Large intestine (tissue), 3 donors: ENCODE measurements around the gene TERB1. TPM values are rescaled to one million over a fixed set of nuclear protein-coding genes. Genes with fewer than 3 reads are reported as not detected.
A peak's percentile ranks its signal among the peaks of the same experiment; 100 is the strongest.

Source experiments
- DNase-seq, 2 donors: peaks; one replicate each; pipeline versions ENCODE4 v3.0.0 to v3.0.0-alpha.2; 2013
- H3K27ac ChIP-seq: one replicate; pipeline ENCODE4 v1.5.1; 2013; ENCODE audit warnings: low read length
- H3K27me3 ChIP-seq: 2 replicates; pipeline ENCODE4 v1.6.1; 2013; ENCODE audit warnings: low read length; ENCODE audit not compliant: control insufficient read depth, insufficient read depth
- H3K36me3 ChIP-seq: 2 replicates; pipeline ENCODE4 v1.6.1; 2013; ENCODE audit warnings: low read length; ENCODE audit not compliant: control insufficient read depth, insufficient read depth
- H3K4me1 ChIP-seq: one replicate; pipeline ENCODE4 v1.6.1; 2013; ENCODE audit warnings: low read length; ENCODE audit not compliant: control insufficient read depth, insufficient read depth
- H3K4me3 ChIP-seq: one replicate; pipeline ENCODE4 v1.5.1; 2013; ENCODE audit warnings: low read length
- H3K9me3 ChIP-seq: one replicate; pipeline ENCODE4 v1.6.1; 2013; ENCODE audit warnings: mild to moderate bottlenecking, low read depth, low read length, moderate library complexity; ENCODE audit not compliant: control insufficient read depth
- WGBS: methylation state at CpG from one replicate; pipeline ENCODE4 v1.1.5; 2013; ENCODE audit warnings: low lambda C conversion rate; ENCODE audit not compliant: insufficient coverage; 5-methylcytosine and 5-hydroxymethylcytosine counted together
- polyA plus RNA-seq: library from polyadenylated mRNA; unstranded; fragments of 120-200 nt; gene quantifications from one replicate; pipeline ENCODE4 v1.2.1, GENCODE V29; 2013

Gene TERB1
- polyA plus RNA-seq, 1 donor: 0.09 TPM

DNA sequence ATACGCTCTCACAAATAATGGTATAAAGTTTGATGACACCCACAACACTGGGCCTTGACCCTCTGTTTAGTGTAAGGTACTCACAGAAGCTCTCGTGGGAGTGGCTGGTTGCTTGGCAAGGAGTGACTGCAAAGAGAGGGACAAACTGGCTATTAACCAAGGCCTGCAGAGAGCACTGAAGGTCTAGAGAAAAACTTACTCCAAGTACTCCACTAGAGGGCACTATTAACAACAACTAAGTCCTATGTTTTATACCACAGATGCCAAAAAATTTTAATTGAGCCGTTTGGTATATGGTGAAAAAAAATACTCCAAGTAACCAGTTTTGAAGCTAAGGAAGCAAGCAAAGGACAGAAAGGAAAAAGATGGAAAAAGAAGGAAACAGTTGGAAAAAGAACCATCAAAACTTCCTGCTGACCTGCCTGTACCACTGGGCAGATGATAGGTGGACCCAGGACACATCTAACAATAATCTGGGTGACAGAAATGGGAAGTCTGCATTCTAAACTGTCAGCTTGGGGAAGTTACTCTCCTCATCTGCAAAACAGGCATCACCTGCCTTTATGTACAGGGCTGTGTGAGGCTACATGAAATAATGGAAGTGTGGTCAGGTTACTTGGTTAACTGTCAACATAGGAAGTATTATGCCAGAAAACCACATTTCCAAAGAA is 73.1 kb downstream of the TERB1 start:
- Histone ChIP-seq H3K4me1 (no peaks in the 10 kb centered on the region), H3K4me3 (no peak overlapping the region), H3K36me3 (peaks cover 87% of the 10 kb centered on the region), H3K9me3 (no peaks in the 10 kb centered on the region), H3K27ac (no peak overlapping the region), H3K27me3 (no peaks in the 10 kb centered on the region)
- 20% methylated on average over 1 of the region's 3 CpGs for WGBS
- DNase-seq: peak in 1 of 2 donors; percentile 46

DNA sequence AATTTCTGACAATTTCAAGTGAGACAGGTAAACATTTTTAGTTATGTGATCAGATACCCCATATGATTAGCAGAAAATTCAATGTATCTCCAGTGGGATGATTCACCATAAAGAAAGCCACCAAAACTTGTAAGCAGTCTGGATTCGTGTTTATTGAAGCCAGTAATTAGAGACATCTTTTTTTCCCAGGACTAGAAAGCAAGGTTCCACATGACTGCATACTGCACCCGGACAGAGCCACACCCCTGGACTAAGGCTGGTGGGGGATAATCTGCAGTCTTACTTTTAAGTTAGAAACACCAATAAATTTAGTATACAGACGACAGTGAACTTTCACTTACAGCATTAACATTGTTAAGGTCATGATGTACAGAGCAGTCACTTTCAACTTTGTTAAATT is 80.6 kb downstream of the TERB1 start:
- H3K27me3 ChIP-seq: no peaks in the 10 kb centered on the region
- H3K4me3 ChIP-seq: no peak overlapping the region
- H3K4me1 ChIP-seq: peaks cover 2% of the 10 kb centered on the region
- DNase-seq: no peak
- no peaks in the 10 kb centered on the region for H3K9me3 ChIP-seq
- WGBS: 59% methylated on average over 2 of the region's 3 CpGs
- no peak overlapping the region for H3K27ac ChIP-seq
- peaks cover 42% of the 10 kb centered on the region for H3K36me3 ChIP-seq

DNA sequence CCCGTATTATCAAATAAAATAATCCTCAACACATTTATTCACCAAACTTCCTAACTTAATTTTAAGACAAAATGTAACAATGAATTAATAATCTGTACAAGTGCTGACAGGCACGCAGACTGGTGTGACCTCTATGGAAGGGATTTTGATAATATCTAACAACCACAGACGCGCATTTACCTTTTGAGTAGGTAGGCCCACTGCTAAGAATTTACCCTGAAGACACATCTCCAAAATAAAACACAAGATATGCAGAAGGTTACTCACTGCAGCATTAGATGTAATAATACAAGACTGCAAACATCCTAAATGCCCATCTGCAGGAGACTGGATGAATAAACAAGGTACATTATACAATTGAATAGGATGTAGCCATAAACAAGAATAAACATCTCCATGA is 82.1 kb downstream of the TERB1 start:
- no peak overlapping the region for H3K27ac ChIP-seq
- no peak for DNase-seq
- WGBS: 50% methylated on average over 1 of the region's 4 CpGs

DNA sequence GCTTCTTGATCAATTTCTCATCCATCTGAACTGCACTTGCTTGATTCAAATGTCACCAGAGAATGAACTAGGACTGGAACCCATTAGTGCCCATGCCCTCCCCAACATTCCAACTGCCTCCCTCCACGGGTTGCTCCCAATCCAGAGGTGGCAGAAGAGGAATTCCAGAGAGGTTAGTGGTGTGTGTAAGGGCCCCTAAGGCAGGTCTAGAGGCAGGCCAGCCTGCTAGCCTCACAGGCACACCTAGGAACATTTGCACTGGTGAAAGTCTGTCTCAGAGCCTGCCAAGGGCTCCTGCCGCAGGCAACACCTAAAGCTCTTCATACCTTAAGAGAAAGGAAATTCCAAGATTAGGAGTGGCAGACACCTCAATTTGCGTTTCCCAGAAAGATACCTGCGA is 83.6 kb downstream of the TERB1 start:
- no CpG with 5 or more reads among the region's 4 CpGs for WGBS
- no peak overlapping the region for H3K4me3 ChIP-seq
- H3K27ac ChIP-seq: no peak overlapping the region
- H3K36me3 ChIP-seq: peaks cover 14% of the 10 kb centered on the region
- H3K9me3 ChIP-seq: no peaks in the 10 kb centered on the region
- peaks cover 19% of the 10 kb centered on the region for H3K4me1 ChIP-seq
- no peaks in the 10 kb centered on the region for H3K27me3 ChIP-seq
- DNase-seq: no peak

More for the DNA sequence above, 82.1 kb downstream of the TERB1 start:
- Histone ChIP-seq H3K9me3 (no peaks in the 10 kb centered on the region), H3K4me3 (no peak overlapping the region), H3K27me3 (no peaks in the 10 kb centered on the region), H3K4me1 (peaks cover 17% of the 10 kb centered on the region), H3K36me3 (peaks cover 28% of the 10 kb centered on the region)

DNA sequence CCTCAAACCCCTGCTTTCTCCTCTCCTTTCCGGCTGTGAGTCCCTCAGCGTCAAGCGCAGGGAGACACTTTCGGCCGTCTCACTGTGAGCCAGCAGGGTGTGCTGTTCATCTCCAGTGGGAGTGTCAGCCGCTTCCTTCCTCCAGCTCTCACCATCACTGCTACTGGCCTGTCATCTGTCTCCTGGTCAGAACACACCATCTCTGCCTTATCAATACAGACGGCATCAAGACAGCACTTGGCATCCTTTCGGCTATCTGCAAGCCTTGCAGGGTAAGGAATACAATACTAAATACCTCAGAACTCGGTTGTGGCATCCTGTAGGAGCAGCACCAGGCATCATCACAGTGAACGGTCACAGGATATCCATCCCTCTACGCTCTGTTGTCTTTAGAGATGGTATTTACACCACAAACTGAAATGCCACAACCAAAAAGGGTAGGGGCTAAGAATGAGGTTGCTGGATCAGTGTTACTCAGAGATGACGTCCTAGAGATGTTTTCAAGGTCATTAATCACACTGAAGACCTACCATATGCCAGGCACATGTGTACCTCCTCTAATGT is 84.2 kb downstream of the TERB1 start:
- no peaks in the 10 kb centered on the region for H3K27me3 ChIP-seq
- peaks cover 19% of the 10 kb centered on the region for H3K4me1 ChIP-seq
- WGBS: no CpG with 5 or more reads among the region's 12 CpGs
- peaks cover 10% of the 10 kb centered on the region for H3K36me3 ChIP-seq
- H3K27ac ChIP-seq: no peak overlapping the region
- no peaks in the 10 kb centered on the region for H3K9me3 ChIP-seq
- no peak overlapping the region for H3K4me3 ChIP-seq
- DNase-seq: peak; percentile 38 to 54

DNA sequence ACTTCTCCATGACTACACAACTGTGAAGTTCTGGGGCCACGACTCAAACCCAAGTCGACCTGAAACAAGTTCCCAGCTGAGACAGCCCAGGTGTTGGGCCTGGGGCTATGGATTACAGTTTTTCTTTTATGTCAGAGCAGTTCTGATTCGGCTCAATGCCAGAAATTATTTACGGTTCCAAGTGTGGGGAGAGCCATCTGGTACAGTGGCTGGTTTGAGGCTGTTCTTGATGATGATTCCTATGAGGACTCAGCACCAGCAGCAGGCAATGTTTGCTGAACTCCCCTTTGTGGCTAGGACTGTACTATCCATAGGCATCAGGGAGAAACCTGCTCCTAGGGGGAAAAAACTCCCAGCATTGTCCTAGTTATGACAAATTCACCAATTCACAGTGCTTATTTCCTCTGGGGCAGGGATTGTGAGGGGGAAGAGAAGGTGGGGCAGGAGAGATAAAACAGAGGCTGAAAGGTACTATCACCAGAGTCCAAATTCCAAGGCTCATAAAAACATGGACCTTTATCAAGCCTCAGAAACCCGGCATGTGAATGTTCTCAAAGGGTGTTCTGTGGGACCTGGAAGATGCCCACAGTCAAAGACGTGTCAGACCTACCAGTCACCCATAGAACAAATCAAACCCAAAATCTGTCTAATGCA is 86.6 kb downstream of the TERB1 start:
- no peaks in the 10 kb centered on the region for H3K27me3 ChIP-seq
- peaks cover 6% of the 10 kb centered on the region for H3K36me3 ChIP-seq
- H3K9me3 ChIP-seq: peaks cover 3% of the 10 kb centered on the region
- no CpG with 5 or more reads among the region's 6 CpGs for WGBS
- peak; percentile 79 to 94 for DNase-seq
- no peak overlapping the region for H3K4me3 ChIP-seq
- peak overlapping the region; percentile 69 for H3K27ac ChIP-seq
- peaks cover 19% of the 10 kb centered on the region for H3K4me1 ChIP-seq

DNA sequence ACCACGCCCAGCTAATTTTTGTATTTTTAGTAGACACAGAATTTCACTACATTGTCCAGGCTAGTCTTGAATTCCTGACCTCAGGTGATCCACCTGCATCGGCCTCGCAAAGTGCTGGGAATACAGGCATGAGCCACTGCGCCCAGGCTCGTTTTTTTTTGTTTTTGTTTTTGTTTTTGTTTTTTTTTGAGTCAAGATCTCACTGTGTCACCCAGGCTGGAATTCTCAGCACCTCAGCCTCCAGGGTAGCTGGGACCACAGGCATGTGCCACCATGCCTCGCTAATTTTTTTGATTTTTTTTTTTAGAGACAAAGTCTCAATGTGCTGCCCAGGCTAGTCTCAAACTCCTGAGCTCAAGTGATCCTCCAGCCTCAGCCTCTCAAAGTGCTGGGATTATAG is 87.3 kb downstream of the TERB1 start:
- Histone ChIP-seq H3K27me3 (no peaks in the 10 kb centered on the region), H3K4me3 (no peak overlapping the region), H3K9me3 (peaks cover 3% of the 10 kb centered on the region), H3K36me3 (peaks cover 6% of the 10 kb centered on the region), H3K27ac (peak overlapping the region; percentile 69), H3K4me1 (peaks cover 19% of the 10 kb centered on the region)
- DNase-seq: no peak
- no CpG with 5 or more reads among the region's 6 CpGs for WGBS

DNA sequence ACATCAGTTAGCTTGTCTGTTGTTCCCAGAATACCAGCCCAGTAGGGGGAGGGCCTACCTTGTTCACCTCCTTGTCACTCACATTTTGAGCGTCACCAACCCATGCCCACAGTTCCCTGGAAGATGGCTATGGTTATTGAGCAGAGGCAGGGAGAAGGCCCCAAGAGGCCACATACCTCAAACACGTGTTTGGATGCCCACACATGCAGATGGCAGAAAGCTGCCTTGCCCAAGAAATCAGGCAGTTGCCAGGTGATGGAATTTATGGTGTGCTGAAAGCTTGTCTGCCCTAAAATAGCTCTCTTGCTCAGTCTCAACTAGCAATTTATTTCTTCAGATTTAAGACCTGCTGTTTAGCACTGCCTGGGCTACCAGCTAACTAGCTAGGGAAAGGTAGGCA is 88.3 kb downstream of the TERB1 start:
- no peak for DNase-seq
- H3K4me3 ChIP-seq: no peak overlapping the region
- peaks cover 2% of the 10 kb centered on the region for H3K36me3 ChIP-seq
- H3K27me3 ChIP-seq: no peaks in the 10 kb centered on the region
- H3K9me3 ChIP-seq: peaks cover 3% of the 10 kb centered on the region
- no CpG with 5 or more reads among the region's 2 CpGs for WGBS
- peaks cover 19% of the 10 kb centered on the region for H3K4me1 ChIP-seq
- H3K27ac ChIP-seq: no peak overlapping the region

DNA sequence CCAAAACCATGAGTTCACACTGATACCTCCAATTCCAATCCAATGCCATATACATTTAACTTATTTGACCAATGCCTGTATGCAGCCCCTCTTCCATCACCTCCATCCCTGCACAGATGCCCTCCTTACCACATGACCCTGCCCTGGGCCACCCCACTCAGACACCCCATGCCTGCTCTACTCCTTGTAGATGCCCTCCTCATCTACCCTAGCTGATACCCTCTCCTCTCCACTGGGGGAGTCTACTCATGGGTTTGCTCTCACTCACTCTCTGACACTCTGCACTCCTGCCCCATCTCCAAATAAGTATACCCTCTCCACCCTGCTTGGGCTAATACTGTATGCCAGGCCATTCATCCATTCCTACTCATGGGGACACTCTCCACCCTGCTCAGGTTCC is 88.9 kb downstream of the TERB1 start:
- Histone ChIP-seq H3K4me1 (peaks cover 19% of the 10 kb centered on the region), H3K36me3 (no peaks in the 10 kb centered on the region), H3K4me3 (no peak overlapping the region), H3K27me3 (no peaks in the 10 kb centered on the region), H3K9me3 (peaks cover 3% of the 10 kb centered on the region), H3K27ac (no peak overlapping the region)
- no peak for DNase-seq

DNA sequence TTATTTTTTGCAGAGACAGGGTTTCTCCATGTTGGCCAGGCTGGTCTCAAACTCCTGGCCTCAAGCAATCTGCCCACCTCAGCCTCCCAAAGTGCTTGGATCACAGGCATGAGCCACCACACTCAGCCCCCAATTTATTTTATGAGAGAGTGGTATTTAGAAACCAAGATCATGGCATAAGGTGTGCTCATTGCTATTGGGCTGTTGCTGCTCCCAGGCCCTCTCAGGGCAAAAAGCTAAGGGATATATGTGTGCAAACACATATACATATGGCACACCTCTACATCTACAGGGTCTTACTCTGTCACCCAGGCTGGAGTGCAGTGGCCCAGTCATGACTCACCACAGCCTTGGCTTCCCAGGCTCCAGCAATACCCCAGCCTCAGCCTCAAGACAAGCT is 89.8 kb downstream of the TERB1 start:
- H3K27me3 ChIP-seq: no peaks in the 10 kb centered on the region
- no peak for DNase-seq
- peaks cover 3% of the 10 kb centered on the region for H3K9me3 ChIP-seq
- H3K4me1 ChIP-seq: peaks cover 19% of the 10 kb centered on the region
- H3K27ac ChIP-seq: no peak overlapping the region
- H3K36me3 ChIP-seq: no peaks in the 10 kb centered on the region
- H3K4me3 ChIP-seq: no peak overlapping the region

DNA sequence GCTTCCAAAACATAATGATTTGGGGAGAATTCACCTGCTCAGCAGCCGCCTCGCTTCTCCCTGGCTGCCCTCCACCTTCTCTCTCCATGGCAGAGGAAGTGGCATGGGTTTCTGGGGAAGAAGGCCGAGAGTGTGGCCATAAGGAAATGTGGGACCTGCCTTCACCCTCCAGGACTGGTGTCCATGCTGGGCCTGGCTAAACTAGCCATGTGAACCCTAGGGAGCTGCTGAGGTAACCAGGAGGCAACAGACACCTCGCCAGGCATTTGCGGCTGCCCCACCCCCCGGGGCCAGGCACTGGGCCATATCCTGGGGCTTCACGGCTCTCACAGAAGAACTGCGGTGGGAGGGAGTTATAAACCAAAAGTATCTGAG is 94.9 kb downstream of the TERB1 start:
- no peak for DNase-seq
- no peak overlapping the region for H3K4me3 ChIP-seq
- H3K9me3 ChIP-seq: no peaks in the 10 kb centered on the region
- H3K36me3 ChIP-seq: no peaks in the 10 kb centered on the region
- no peaks in the 10 kb centered on the region for H3K4me1 ChIP-seq
- no peaks in the 10 kb centered on the region for H3K27me3 ChIP-seq
- no peak overlapping the region for H3K27ac ChIP-seq
- WGBS: no CpG with 5 or more reads among the region's 8 CpGs
